HepG2 (cell line): ENCODE results near the gene CD7. TPM values are rescaled to one million over a fixed set of nuclear protein-coding genes. Genes with fewer than 3 reads are reported as not detected.

Experiments
- IKZF1 ChIP-seq: fragments of 450-650 bp; IDR thresholded peaks from 2 replicates; pipeline ENCODE4 v1.7.1; 2016
- MAF1 ChIP-seq: sonication (generic); formaldehyde crosslinking; IDR thresholded peaks from 2 replicates; pipeline ENCODE4 v1.5.0; 2020; ENCODE audit warnings: missing genetic modification reagents, borderline replicate concordance
- MAFF ChIP-seq: IDR thresholded peaks from 2 replicates; pipeline ENCODE4 v1.6.1; 2011; ENCODE audit warnings: low read depth, low read length, improper control_type of control experiment
- MIER3 ChIP-seq: IDR thresholded peaks from 2 replicates; pipeline ENCODE4 v1.6.1; 2016; ENCODE audit warnings: missing compliant biosample characterization, borderline replicate concordance
- MXI1 ChIP-seq: IDR thresholded peaks from 3 replicates; pipeline ENCODE4 v1.6.1; 2012; ENCODE audit warnings: low read depth, low read length, inconsistent platforms, borderline replicate concordance
- SMARCE1 ChIP-seq: fragments of 450-650 bp; IDR thresholded peaks from 2 replicates; pipeline ENCODE4 v1.6.1; 2017; ENCODE audit warnings: borderline replicate concordance
- SMC3 ChIP-seq: IDR thresholded peaks from 2 replicates; pipeline ENCODE4 v1.6.1; 2011; ENCODE audit warnings: low read length, improper control_type of control experiment
- SOX6 ChIP-seq, 2 experiments: fragments of 450-650 bp in 1 of 2; sonication (generic) in 1 of 2; formaldehyde crosslinking in 1 of 2; IDR thresholded peaks; 2 replicates each; pipeline versions ENCODE4 v1.4.0 to v1.6.1; 2017 to 2020; ENCODE audit warnings: antibody characterized with exemption in 1 of 2, mild to moderate bottlenecking in 1 of 2, missing genetic modification reagents in 1 of 2
- STAG1 ChIP-seq: sonication (generic); formaldehyde crosslinking; IDR thresholded peaks from 2 replicates; pipeline ENCODE4 v1.4.0; 2020; ENCODE audit warnings: missing genetic modification reagents
- YEATS2 ChIP-seq: sonication (generic); formaldehyde crosslinking; IDR thresholded peaks from 2 replicates; pipeline ENCODE4 v1.4.0; 2020; ENCODE audit warnings: missing genetic modification reagents, borderline replicate concordance
- ZBTB38 ChIP-seq: sonication (generic); formaldehyde crosslinking; IDR thresholded peaks from 2 replicates; pipeline ENCODE4 v1.5.1; 2020; ENCODE audit warnings: mild to moderate bottlenecking, missing genetic modification reagents
- ZNF10 ChIP-seq: sonication (generic); formaldehyde crosslinking; IDR thresholded peaks from 2 replicates; pipeline ENCODE4 v1.4.0; 2020; ENCODE audit warnings: mild to moderate bottlenecking, low read depth, missing genetic modification reagents, borderline replicate concordance
- ZNF263 ChIP-seq: sonication (generic); formaldehyde crosslinking; IDR thresholded peaks from 2 replicates; pipeline ENCODE4 v1.4.0; 2020; ENCODE audit warnings: missing genetic modification reagents
- ZNF781 ChIP-seq: sonication (generic); formaldehyde crosslinking; IDR thresholded peaks from 2 replicates; pipeline ENCODE4 v1.5.1; 2020; ENCODE audit warnings: borderline replicate concordance, mild to moderate bottlenecking, missing genetic modification reagents; ENCODE audit errors: not compliant biosample characterization
- ZSCAN25 ChIP-seq: sonication (generic); formaldehyde crosslinking; IDR thresholded peaks from 2 replicates; pipeline ENCODE4 v1.8.0; 2022; ENCODE audit warnings: mild to moderate bottlenecking, missing genetic modification reagents
- polyA plus RNA-seq, 8 experiments: library from polyadenylated mRNA; depleted of rRNA in 3 of 8; stranded (reverse) in 7 of 8; unstranded in 1 of 8; fragments of >200 nt; fragmentation: Illumina TruSeq in 4 of 8; extraction: Trizol in 4 of 8; gene quantifications; 2 replicates each; pipeline versions ENCODE4 v1.2.1 to v1.2.3, GENCODE V29; 2011 to 2016; ENCODE audit warnings: low read depth in 4 of 8, missing spikeins in 1 of 8, mixed read lengths in 1 of 8; ENCODE audit not compliant: insufficient read depth in 1 of 8
- total RNA-seq, 5 experiments: library from RNA; depleted of rRNA; stranded (reverse); fragments of >200 nt; fragmentation: Illumina TruSeq; extraction: Trizol; gene quantifications; 2 replicates each; pipeline ENCODE4 v1.2.3, GENCODE V29; 2016; ENCODE audit warnings: low read depth in 1 of 5
- TF ChIP-seq, protein P1 (sequence below): sonication (generic); formaldehyde crosslinking; IDR thresholded peaks from 2 replicates; pipeline ENCODE4 v1.5.1; 2020; ENCODE audit warnings: missing genetic modification reagents, mild to moderate bottlenecking, borderline replicate concordance
- TF ChIP-seq, protein P2 (sequence below): sonication (generic); formaldehyde crosslinking; IDR thresholded peaks from 2 replicates; pipeline ENCODE4 v1.5.0; 2020; ENCODE audit warnings: mild to moderate bottlenecking, missing genetic modification reagents
- TF ChIP-seq, protein P3 (sequence below): sonication (generic); formaldehyde crosslinking; IDR thresholded peaks from 2 replicates; pipeline ENCODE4 v1.4.0; 2020; ENCODE audit warnings: missing genetic modification reagents, borderline replicate concordance
- TF ChIP-seq, protein P4 (sequence below): sonication (generic); formaldehyde crosslinking; IDR thresholded peaks from 2 replicates; pipeline ENCODE4 v1.4.0; 2020; ENCODE audit warnings: missing genetic modification reagents

CD7 gene
- total and polyA plus RNA-seq, 2 of the 13 experiments (the other 11 are each of a cell fraction or from before 2014, with no cell fraction given), result 67.6 to 76.4 TPM

DNA sequence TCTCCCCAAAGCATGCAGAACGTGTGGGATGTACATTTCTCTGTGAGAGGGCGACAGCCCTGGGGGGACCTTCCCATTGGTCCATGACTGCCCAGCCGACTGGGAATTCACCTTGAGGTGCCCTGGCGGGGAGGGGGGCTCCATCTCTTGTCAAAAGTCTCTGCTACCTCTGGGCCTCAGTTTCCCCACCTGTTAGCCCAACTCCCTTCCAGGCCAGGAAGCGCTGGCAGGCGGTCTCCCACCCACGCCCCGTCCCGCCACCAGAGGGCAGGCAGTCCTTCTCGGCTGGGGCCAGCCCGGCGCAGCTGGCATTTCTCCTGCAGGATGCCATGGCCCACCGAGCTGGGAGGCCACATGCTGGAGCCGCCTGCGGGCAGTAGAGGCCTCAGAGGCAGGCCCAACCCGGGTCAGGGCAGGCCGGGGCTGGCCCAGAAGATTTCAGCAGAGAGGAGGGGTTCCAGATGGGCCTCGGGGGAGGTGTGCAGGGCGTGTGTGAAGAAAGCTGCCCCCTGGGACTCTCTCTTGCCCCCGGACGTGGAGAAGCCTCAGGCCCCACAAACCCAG is 16.6 kb downstream of the CD7 start (continued):
- TF ChIP-seq, protein P1, sequence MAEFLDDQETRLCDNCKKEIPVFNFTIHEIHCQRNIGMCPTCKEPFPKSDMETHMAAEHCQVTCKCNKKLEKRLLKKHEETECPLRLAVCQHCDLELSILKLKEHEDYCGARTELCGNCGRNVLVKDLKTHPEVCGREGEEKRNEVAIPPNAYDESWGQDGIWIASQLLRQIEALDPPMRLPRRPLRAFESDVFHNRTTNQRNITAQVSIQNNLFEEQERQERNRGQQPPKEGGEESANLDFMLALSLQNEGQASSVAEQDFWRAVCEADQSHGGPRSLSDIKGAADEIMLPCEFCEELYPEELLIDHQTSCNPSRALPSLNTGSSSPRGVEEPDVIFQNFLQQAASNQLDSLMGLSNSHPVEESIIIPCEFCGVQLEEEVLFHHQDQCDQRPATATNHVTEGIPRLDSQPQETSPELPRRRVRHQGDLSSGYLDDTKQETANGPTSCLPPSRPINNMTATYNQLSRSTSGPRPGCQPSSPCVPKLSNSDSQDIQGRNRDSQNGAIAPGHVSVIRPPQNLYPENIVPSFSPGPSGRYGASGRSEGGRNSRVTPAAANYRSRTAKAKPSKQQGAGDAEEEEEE, result peak; percentile 46; the same call in 1 of the 2 replicates
- TF ChIP-seq ZBTB38 (peak; percentile 85; the same call in 1 of the 2 replicates), YEATS2 (0 out of 2 replicates have a peak, but pooled peaks have one; percentile 10), SMARCE1 (no peak), STAG1 (peak; percentile 94), IKZF1 (no peak), ZNF263 (CRISPR knock-in tag) (peak; percentile 53; the same call in 1 of the 2 replicates), SMC3 (peak; percentile 59; the same call in 1 of the 2 replicates), MXI1 (0 out of 3 replicates have a peak, but pooled peaks have one; percentile 14), ZNF10 (CRISPR knock-in tag) (0 out of 2 replicates have a peak, but pooled peaks have one; percentile 21), SOX6 (IDR thresholded peaks at IDR 0.05) (no peak), SOX6 (CRISPR knock-in tag; IDR thresholded peaks at IDR 0.05) (0 out of 2 replicates have a peak, but pooled peaks have one; percentile 26), ZSCAN25 (CRISPR knock-in tag) (peak; percentile 87; the same call in 1 of the 2 replicates), MAF1 (0 out of 2 replicates have a peak, but pooled peaks have one; percentile 23), ZNF781 (peak; percentile 9), MAFF (no peak), MIER3 (CRISPR knock-in tag) (peak; percentile 56; the same call in 1 of the 2 replicates)
- TF ChIP-seq, protein P2, sequence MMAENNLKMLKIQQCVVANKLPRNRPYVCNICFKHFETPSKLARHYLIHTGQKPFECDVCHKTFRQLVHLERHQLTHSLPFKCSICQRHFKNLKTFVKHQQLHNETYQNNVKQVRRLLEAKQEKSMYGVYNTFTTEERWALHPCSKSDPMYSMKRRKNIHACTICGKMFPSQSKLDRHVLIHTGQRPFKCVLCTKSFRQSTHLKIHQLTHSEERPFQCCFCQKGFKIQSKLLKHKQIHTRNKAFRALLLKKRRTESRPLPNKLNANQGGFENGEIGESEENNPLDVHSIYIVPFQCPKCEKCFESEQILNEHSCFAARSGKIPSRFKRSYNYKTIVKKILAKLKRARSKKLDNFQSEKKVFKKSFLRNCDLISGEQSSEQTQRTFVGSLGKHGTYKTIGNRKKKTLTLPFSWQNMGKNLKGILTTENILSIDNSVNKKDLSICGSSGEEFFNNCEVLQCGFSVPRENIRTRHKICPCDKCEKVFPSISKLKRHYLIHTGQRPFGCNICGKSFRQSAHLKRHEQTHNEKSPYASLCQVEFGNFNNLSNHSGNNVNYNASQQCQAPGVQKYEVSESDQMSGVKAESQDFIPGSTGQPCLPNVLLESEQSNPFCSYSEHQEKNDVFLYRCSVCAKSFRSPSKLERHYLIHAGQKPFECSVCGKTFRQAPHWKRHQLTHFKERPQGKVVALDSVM (CRISPR knock-in tag), result peak; percentile 55; the same call in 1 of the 2 replicates
- TF ChIP-seq, protein P3, sequence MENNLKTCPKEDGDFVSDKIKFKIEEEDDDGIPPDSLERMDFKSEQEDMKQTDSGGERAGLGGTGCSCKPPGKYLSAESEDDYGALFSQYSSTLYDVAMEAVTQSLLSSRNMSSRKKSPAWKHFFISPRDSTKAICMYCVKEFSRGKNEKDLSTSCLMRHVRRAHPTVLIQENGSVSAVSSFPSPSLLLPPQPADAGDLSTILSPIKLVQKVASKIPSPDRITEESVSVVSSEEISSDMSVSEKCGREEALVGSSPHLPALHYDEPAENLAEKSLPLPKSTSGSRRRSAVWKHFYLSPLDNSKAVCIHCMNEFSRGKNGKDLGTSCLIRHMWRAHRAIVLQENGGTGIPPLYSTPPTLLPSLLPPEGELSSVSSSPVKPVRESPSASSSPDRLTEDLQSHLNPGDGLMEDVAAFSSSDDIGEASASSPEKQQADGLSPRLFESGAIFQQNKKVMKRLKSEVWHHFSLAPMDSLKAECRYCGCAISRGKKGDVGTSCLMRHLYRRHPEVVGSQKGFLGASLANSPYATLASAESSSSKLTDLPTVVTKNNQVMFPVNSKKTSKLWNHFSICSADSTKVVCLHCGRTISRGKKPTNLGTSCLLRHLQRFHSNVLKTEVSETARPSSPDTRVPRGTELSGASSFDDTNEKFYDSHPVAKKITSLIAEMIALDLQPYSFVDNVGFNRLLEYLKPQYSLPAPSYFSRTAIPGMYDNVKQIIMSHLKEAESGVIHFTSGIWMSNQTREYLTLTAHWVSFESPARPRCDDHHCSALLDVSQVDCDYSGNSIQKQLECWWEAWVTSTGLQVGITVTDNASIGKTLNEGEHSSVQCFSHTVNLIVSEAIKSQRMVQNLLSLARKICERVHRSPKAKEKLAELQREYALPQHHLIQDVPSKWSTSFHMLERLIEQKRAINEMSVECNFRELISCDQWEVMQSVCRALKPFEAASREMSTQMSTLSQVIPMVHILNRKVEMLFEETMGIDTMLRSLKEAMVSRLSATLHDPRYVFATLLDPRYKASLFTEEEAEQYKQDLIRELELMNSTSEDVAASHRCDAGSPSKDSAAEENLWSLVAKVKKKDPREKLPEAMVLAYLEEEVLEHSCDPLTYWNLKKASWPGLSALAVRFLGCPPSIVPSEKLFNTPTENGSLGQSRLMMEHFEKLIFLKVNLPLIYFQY (CRISPR knock-in tag), result 0 out of 2 replicates have a peak, but pooled peaks have one; percentile 26
- TF ChIP-seq, protein P4, sequence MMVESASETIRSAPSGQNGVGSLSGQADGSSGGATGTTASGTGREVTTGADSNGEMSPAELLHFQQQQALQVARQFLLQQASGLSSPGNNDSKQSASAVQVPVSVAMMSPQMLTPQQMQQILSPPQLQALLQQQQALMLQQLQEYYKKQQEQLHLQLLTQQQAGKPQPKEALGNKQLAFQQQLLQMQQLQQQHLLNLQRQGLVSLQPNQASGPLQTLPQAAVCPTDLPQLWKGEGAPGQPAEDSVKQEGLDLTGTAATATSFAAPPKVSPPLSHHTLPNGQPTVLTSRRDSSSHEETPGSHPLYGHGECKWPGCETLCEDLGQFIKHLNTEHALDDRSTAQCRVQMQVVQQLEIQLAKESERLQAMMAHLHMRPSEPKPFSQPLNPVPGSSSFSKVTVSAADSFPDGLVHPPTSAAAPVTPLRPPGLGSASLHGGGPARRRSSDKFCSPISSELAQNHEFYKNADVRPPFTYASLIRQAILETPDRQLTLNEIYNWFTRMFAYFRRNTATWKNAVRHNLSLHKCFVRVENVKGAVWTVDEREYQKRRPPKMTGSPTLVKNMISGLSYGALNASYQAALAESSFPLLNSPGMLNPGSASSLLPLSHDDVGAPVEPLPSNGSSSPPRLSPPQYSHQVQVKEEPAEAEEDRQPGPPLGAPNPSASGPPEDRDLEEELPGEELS (CRISPR knock-in tag), result 0 out of 2 replicates have a peak, but pooled peaks have one; percentile 29
